Measurements from ENCODE around the gene CCDC57. TPM values are rescaled to one million over a fixed set of nuclear protein-coding genes. Genes with fewer than 3 reads are reported as not detected.
"Not testable (repeated sequence)": the region's sequence is repeated elsewhere in the genome, so short reads cannot be mapped to it uniquely, and the experiment has no call there.

Gene CCDC57
- total RNA-seq (10 to 100 TPM in 1 of 2 donors, 1 to 10 TPM in 1; 5.4 to 13.6 TPM), polyA plus RNA-seq (10 to 100 TPM in 1 of 2 donors, 1 to 10 TPM in 1; 9.8 to 19.1 TPM)

DNA sequence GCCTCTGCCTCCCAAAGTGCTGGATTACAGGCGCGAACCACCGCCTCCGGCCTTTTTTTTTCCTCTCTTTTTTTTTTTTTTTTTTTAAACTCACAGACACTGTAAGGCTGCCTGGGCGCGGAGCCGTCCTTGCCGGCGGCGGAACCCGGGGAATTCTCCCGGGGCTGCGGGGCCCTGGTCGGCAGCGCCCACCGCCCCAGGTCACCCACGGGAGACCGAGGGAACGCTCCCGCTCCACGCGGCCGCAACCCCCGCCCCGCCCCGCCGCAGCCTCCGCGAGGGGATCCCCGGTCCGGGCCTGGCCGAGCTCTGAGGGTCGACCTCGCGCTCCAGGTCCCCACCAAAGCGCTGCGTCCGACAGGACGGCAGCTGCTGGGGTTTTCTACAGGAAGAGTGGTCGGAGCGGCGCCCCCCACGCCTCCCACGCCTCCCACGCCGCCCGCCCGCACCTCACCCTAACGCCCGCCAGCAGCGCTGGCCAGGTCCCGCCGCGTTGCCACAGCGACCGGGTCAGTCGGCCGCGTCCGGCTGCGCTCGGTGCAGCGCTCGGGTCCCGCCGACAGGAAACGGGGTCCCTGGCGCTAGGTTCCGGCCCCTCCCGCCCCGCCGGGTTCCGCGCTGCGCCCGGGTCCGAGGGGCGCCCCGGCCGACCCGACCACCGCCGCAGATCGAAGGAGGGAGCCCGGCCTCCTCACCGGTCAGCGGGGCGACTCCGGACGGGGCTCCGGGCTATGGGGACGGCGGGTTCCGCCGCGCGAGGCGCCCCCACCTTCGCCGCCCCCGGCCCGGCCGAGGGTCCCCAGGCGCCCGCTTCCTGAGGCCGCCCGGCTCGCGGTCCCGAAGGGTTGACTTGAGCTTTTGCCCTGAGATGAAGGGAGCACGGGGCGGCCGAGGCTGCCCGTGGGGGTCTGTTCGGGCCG, at the start of gene CCDC57:
Gene CCDC57, minus strand, starts transcription at position 512 of the 920 bp plus-strand sequence. CDS start 10,898 bp downstream, outside the sequence.
- Histone ChIP-seq H3K27me3 (ENCODE audit: control insufficient read depth in 4 of 4, insufficient read depth in 4 of 4, low read length in 3 of 4) (no peaks in the 10 kb centered on the region), H3K4me1 (ENCODE audit: control insufficient read depth in 4 of 4, insufficient read depth in 4 of 4, low read length in 3 of 4) (peaks cover 0 to 24% (median 14%) of the 10 kb centered on the region in 4 donors), H3K27ac (ENCODE audit: low read depth in 1 of 2, low read length in 2 of 2) (peak within 1 kb of the TSS; percentile 69 to 71), H3K9me3 (ENCODE audit: control insufficient read depth in 4 of 4, low read length in 3 of 4) (no peaks in the 10 kb centered on the region), H3K36me3 (ENCODE audit: control insufficient read depth in 4 of 4, insufficient read depth in 3 of 4, low read depth in 1 of 4, low read length in 3 of 4) (no peaks in the 10 kb centered on the region), H3K4me3 (ENCODE audit: low read depth in 1 of 3, low read length in 3 of 3) (peak within 1 kb of the TSS; percentile 66 to 94 (median 73)), H3K9ac (ENCODE audit: low read depth in 1 of 2, low read length in 2 of 2) (peak within 1 kb of the TSS in 1 of 2 donors; percentile 74)
- WGBS, result under 1% methylated on average over 116 of the region's 116 CpGs
- TF ChIP-seq RXRA (IDR thresholded peaks at IDR 0.05) (no peak), GABPA (IDR thresholded peaks at IDR 0.05 in 1 of 2, conservative IDR thresholded peaks at IDR 0.05 in 1 of 2) (peak; percentile 66 to 86), YY1 (IDR thresholded peaks at IDR 0.05) (no peak), EGR1 (IDR thresholded peaks at IDR 0.05; ENCODE audit: low read depth in 2 of 2) (peak; percentile 58 to 84)
- DNase-seq (ENCODE audit: low spot score), result peak; percentile 76

DNA sequence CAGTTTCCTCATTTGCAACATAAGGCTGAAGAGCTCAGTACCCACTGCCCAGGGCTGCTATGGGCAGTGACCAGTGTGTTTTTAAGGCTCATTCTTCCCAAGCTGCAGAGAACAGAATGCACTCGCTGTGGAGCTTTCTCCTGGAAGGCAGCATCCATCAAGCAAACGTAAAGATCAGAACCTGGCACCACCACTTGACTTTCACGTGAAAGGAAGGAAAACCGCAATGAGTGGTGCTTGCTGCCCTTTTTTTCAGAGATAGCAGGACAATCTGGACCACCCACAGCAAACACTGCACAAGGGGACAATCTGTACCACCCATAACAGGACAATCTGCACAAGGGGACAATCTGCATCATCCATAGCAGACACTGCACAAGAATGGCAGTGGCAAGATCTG, 49.7 kb upstream of the CCDC57 start:
- TF ChIP-seq JUND (IDR thresholded peaks at IDR 0.05) (no peak), NR2F2 (IDR thresholded peaks at IDR 0.05) (no peak), HNF4A (conservative IDR thresholded peaks at IDR 0.05) (no peak), ATF3 (IDR thresholded peaks at IDR 0.05) (no peak)
- TF ChIP-seq, protein P1, sequence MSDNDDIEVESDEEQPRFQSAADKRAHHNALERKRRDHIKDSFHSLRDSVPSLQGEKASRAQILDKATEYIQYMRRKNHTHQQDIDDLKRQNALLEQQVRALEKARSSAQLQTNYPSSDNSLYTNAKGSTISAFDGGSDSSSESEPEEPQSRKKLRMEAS (IDR thresholded peaks at IDR 0.05), result no peak
- no peak overlapping the region for H3K27ac ChIP-seq (ENCODE audit: low read depth in 1 of 2, low read length in 2 of 2)
- DNase-seq (ENCODE audit: low spot score), result no peak

DNA sequence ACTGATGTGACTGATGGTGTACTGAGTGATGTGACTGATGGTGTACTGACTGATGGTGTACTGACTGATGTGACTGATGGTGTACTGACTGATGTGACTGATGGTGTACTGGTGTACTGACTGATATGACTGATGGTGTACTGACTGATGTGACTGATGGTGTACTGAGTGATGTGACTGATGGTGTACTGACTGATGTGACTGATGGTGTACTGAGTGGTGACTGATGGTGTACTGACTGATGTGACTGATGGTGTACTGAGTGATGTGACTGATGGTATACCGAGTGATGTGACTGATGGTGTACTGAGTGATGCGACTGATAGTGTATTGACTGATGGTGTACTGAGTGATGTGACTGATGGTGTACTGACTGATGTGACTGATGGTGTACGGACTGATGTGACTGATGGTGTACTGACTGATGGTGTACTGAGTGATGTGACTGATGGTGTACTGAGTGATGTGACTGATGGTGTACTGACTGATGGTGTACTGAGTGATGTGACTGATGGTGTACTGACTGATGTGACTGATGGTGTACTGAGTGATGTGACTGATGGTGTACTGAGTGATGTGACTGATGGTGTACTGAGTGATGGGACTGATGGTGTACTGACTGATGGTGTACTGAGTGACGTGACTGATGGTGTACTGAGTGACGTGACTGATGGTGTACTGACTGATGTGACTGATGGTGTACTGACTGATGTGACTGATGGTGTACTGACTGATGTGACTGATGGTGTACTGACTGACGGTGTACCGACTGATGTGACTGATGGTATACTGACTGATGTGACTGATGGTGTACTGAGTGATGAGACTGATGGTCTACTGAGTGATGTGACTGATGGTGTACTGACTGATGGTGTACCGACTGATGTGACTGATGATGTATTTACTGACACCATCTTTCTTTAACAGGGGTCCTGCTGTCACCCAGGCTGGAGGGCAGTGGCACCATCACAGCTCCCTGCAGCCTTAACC, 47.6 kb upstream of the CCDC57 start:
- H3K36me3 ChIP-seq (ENCODE audit: control insufficient read depth in 4 of 4, insufficient read depth in 3 of 4, low read depth in 1 of 4, low read length in 3 of 4), result peaks cover 9 to 66% (median 49%) of the 10 kb centered on the region in 4 donors
- DNase-seq (ENCODE audit: low spot score); H3K4me1 ChIP-seq (ENCODE audit: control insufficient read depth in 4 of 4, insufficient read depth in 4 of 4, low read length in 3 of 4); H3K27ac ChIP-seq (ENCODE audit: low read depth in 1 of 2, low read length in 2 of 2); H3K27me3 ChIP-seq (ENCODE audit: control insufficient read depth in 4 of 4, insufficient read depth in 4 of 4, low read length in 3 of 4); H3K9me3 ChIP-seq (ENCODE audit: control insufficient read depth in 4 of 4, low read length in 3 of 4); H3K4me3 ChIP-seq (ENCODE audit: low read depth in 1 of 3, low read length in 3 of 3); H3K9ac ChIP-seq (ENCODE audit: low read depth in 1 of 2, low read length in 2 of 2): not testable (repeated sequence)
- 94% methylated on average over 8 of the region's 8 CpGs for WGBS

More for the DNA sequence above, 49.7 kb upstream of the CCDC57 start:
- no peaks in the 10 kb centered on the region for H3K9me3 ChIP-seq (ENCODE audit: control insufficient read depth in 4 of 4, low read length in 3 of 4)
- no peak overlapping the region for H3K4me3 ChIP-seq (ENCODE audit: low read depth in 1 of 3, low read length in 3 of 3)
- H3K27me3 ChIP-seq (ENCODE audit: control insufficient read depth in 4 of 4, insufficient read depth in 4 of 4, low read length in 3 of 4), result no peaks in the 10 kb centered on the region
- H3K4me1 ChIP-seq (ENCODE audit: control insufficient read depth in 4 of 4, insufficient read depth in 4 of 4, low read length in 3 of 4), result peaks cover 4 to 13% (median 8%) of the 10 kb centered on the region in 4 donors
- H3K36me3 ChIP-seq (ENCODE audit: control insufficient read depth in 4 of 4, insufficient read depth in 3 of 4, low read depth in 1 of 4, low read length in 3 of 4), result peaks cover 9 to 62% (median 47%) of the 10 kb centered on the region in 4 donors
- WGBS, result 85% methylated on average over 4 of the region's 4 CpGs
- H3K9ac ChIP-seq (ENCODE audit: low read depth in 1 of 2, low read length in 2 of 2), result no peak overlapping the region

All from liver (tissue), 9 donors.